ENCODE results near the gene DHFR2. TPM values are rescaled to one million over a fixed set of nuclear protein-coding genes. Genes with fewer than 3 reads are reported as not detected.

Gene DHFR2
- total RNA-seq, 1 experiment from 2014 or later, result 3.4 TPM

Other genes starting within 250 kb of the DHFR2 start
- gene PROS1, start 89.0 kb downstream of the DHFR2 start, total RNA-seq (2014; rRNA removed; shearing (Covaris generic)), result 3.7 and 3.9 TPM in 2 replicates
- gene ARL13B, start 82.8 kb downstream of the DHFR2 start, total RNA-seq (2014; rRNA removed; shearing (Covaris generic)), result 30.8 and 33.2 TPM in 2 replicates
- not detected in 2 replicates for gene STX19, start 34.3 kb downstream of the DHFR2 start, total RNA-seq (2014; rRNA removed; shearing (Covaris generic))
- gene NSUN3, start 145 bp upstream of the DHFR2 start, total RNA-seq (2014; rRNA removed; shearing (Covaris generic)), result 10.1 and 16.4 TPM in 2 replicates